OCI-LY3 (cell line): ENCODE measurements around the gene CRB1.

Experiments used
- CTCF ChIP-seq: fragments of 200-600, 300-600 bp; sonication (generic); IDR thresholded peaks from 2 replicates; pipeline ENCODE4 v1.5.1; 2014; ENCODE audit warnings: antibody characterized with exemption, low read length, low read depth
- EZH2phosphoT487 ChIP-seq: fragments of 200-600 bp; shearing (Covaris generic); IDR thresholded peaks from 2 replicates; pipeline ENCODE4 v1.6.1; 2018; ENCODE audit warnings: antibody characterized with exemption, mixed run types, low read depth

GRCh38 chr1:197515421-197515820, 247.4 kb downstream of the CRB1 start:
- TF ChIP-seq CTCF (no peak), EZH2phosphoT487 (no peak)
